Right lobe of liver (tissue), 4 donors: ENCODE measurements around the gene ZBTB8A.

Source experiments
- CTCF ChIP-seq, 4 donors: fragments of 200-600 bp in 3 of 4; fragments of 450-650 bp in 1 of 4; IDR thresholded peaks; one replicate each; pipeline versions ENCODE4 v1.5.1 to v1.8.0; 2016 to 2022; ENCODE audit warnings: antibody characterized with exemption in 4 of 4, mild to moderate bottlenecking in 2 of 4
- POLR2A ChIP-seq: fragments of 450-650 bp; IDR thresholded peaks from one replicate; pipeline ENCODE4 v1.6.1; 2017; ENCODE audit warnings: antibody characterized with exemption, mild to moderate bottlenecking
- donor health status: DM: no; HTN: no; CAD: no.
- donor health status: DM: no; HTN: no; CAD: no.
- donor health status: DM: no; HTN: yes; CAD: no.

GRCh38 chr1:32609180-32609579 is 70.0 kb downstream of the ZBTB8A start:
- TF ChIP-seq CTCF (IDR thresholded peaks at IDR 0.05) (no peak), POLR2A (no peak)
